K562 (cell line): ENCODE data around the gene IGSF21. TPM values are rescaled to one million over a fixed set of nuclear protein-coding genes. Genes with fewer than 3 reads are reported as not detected.

Source experiments
- C11orf30 ChIP-seq: fragments of 450-650 bp; IDR thresholded peaks from 2 replicates; pipeline ENCODE4 v1.6.1; 2016; ENCODE audit warnings: low read depth, mild to moderate bottlenecking
- CBX1 ChIP-seq: sonication (generic); IDR thresholded peaks from 2 replicates; pipeline ENCODE4 v1.6.1; 2016; ENCODE audit warnings: antibody characterized with exemption, low read depth, mild to moderate bottlenecking
- GABPB2 ChIP-seq: fragments of 250-450 bp; sonication (Bioruptor Pico); conservative IDR thresholded peaks from 2 replicates; pipeline ENCODE4 v1.5.1; 2021; ENCODE audit warnings: mild to moderate bottlenecking
- HNRNPL ChIP-seq: fragments of 200-400 bp; formaldehyde crosslinking; IDR thresholded peaks from 2 replicates; pipeline ENCODE4 v1.6.1; 2017; ENCODE audit warnings: low read depth, mild to moderate bottlenecking, low read length
- NFXL1 ChIP-seq: fragments of 450-650 bp; formaldehyde crosslinking; IDR thresholded peaks from 2 replicates; pipeline ENCODE4 v1.4.0; 2021; ENCODE audit warnings: mild to moderate bottlenecking
- NR2C2 ChIP-seq, 2 experiments: fragments of 200-800 bp in 1 of 2; sonication (Bioruptor generic) in 1 of 2; sonication (generic) in 1 of 2; formaldehyde crosslinking in 1 of 2; IDR thresholded peaks; 2 replicates each; pipeline versions ENCODE4 v1.6.1 to v1.8.0; 2016 to 2022; ENCODE audit warnings: mild to moderate bottlenecking in 1 of 2, missing compliant biosample characterization in 1 of 2, missing genetic modification characterization in 1 of 2, missing genetic modification reagents in 1 of 2
- SMAD2 ChIP-seq: fragments of 150-350 bp; IDR thresholded peaks from 2 replicates; pipeline ENCODE4 v1.6.1; 2014; ENCODE audit warnings: low read depth, mild to moderate bottlenecking, low read length
- SMC3 ChIP-seq: conservative IDR thresholded peaks from 2 replicates; pipeline ENCODE4 v1.6.1; 2011; ENCODE audit warnings: low read depth, low read length, improper control_type of control experiment; ENCODE audit not compliant: insufficient read depth
- XRCC4 ChIP-seq: IDR thresholded peaks from one replicate; pipeline ENCODE4 v1.6.1; 2011; ENCODE audit not compliant: insufficient read depth, insufficient read length; ENCODE audit errors: extremely low read depth
- polyA plus RNA-seq, 8 experiments: library from polyadenylated mRNA; depleted of rRNA in 4 of 8; stranded (reverse) in 5 of 8; unstranded in 3 of 8; fragments of >200 nt; fragmentation: Nextera tagmentation in 2 of 8; fragmentation: Illumina TruSeq in 1 of 8; extraction: Ambion mirVana in 2 of 8; extraction: Trizol in 1 of 8; gene quantifications; 2 replicates each; pipeline versions ENCODE4 v1.2.1 to v1.2.3, GENCODE V29; 2011 to 2014; ENCODE audit warnings: inconsistent platforms in 1 of 8, missing spikeins in 1 of 8
- total RNA-seq, 7 experiments: library from RNA; depleted of rRNA in 6 of 7; stranded (reverse); fragments of >200 nt in 6 of 7; fragmentation: Illumina TruSeq in 2 of 7; extraction: Trizol in 2 of 7; gene quantifications; 2 replicates each; pipeline versions ENCODE4 v1.2.1 to v1.2.3, GENCODE V29; 2011 to 2021; ENCODE audit warnings: low replicate concordance in 1 of 7
- TF ChIP-seq, protein P1 (sequence below), 3 experiments: fragments of 200-800 bp in 1 of 3; fragments of 250-450 bp in 1 of 3; fragments of 450-650 bp in 1 of 3; sonication (Bioruptor Pico) in 1 of 3; sonication (Bioruptor generic) in 1 of 3; formaldehyde crosslinking in 1 of 3; IDR thresholded peaks; 2 replicates each; pipeline versions ENCODE4 v1.6.1 to v1.8.0; 2016 to 2022; ENCODE audit warnings: mild to moderate bottlenecking in 2 of 3, missing genetic modification characterization in 2 of 3, missing compliant biosample characterization in 1 of 3, moderate library complexity in 1 of 3
- TF ChIP-seq, protein P2 (sequence below): fragments of 250-450 bp; sonication (Bioruptor Pico); IDR thresholded peaks from 2 replicates; pipeline ENCODE4 v1.8.0; 2022; ENCODE audit warnings: moderate library complexity, mild to moderate bottlenecking, inconsistent platforms
- TF ChIP-seq, protein P3 (sequence below): fragments of 200-800 bp; sonication (Bioruptor generic); IDR thresholded peaks from 2 replicates; pipeline ENCODE4 v1.6.1; 2017; ENCODE audit warnings: missing genetic modification characterization, missing compliant biosample characterization

Gene IGSF21
- total and polyA plus RNA-seq, 9 of the 15 experiments (the other 6 are each of a cell fraction or from before 2014, with no cell fraction given), result not detected

DNA sequence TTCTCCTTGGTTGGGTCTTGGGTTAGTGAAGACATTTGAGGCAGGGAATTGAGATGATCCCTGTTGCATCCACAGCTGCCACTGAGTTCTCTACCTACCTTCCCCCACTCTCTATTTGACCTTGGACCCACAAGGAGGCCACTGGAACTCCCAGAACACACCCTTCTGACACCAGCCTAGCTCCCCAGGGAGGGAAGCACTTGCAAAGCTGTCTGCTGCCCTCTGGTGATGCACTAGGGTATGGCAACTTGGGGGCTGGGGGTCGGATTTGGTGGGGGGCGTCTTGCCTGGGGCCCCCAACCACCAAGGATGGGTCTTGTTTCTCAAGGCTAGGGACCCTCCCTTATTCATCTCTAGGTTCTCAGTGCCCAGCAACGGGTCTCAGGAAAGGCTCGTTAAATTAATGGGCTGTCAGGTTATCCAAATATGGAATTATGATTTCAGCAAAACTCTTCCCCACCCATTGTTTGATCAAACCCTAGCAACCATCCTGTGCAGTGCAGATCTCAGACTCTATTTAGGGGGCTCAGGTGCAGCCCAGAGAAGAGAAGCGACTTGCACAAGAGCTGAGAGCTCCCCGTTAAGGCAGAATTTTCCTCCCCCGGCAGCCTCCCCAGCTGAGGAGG is 195.3 kb downstream of the IGSF21 start (continued):
- TF ChIP-seq, protein P1, sequence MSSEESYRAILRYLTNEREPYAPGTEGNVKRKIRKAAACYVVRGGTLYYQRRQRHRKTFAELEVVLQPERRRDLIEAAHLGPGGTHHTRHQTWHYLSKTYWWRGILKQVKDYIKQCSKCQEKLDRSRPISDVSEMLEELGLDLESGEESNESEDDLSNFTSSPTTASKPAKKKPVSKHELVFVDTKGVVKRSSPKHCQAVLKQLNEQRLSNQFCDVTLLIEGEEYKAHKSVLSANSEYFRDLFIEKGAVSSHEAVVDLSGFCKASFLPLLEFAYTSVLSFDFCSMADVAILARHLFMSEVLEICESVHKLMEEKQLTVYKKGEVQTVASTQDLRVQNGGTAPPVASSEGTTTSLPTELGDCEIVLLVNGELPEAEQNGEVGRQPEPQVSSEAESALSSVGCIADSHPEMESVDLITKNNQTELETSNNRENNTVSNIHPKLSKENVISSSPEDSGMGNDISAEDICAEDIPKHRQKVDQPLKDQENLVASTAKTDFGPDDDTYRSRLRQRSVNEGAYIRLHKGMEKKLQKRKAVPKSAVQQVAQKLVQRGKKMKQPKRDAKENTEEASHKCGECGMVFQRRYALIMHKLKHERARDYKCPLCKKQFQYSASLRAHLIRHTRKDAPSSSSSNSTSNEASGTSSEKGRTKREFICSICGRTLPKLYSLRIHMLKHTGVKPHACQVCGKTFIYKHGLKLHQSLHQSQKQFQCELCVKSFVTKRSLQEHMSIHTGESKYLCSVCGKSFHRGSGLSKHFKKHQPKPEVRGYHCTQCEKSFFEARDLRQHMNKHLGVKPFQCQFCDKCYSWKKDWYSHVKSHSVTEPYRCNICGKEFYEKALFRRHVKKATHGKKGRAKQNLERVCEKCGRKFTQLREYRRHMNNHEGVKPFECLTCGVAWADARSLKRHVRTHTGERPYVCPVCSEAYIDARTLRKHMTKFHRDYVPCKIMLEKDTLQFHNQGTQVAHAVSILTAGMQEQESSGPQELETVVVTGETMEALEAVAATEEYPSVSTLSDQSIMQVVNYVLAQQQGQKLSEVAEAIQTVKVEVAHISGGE (CRISPR knock-in tag; IDR thresholded peaks at IDR 0.05), result no peak
- no peak for TF ChIP-seq SMAD2
- TF ChIP-seq XRCC4, result no peak
- TF ChIP-seq NFXL1 (CRISPR knock-in tag), result no peak
- peak; percentile 39; the same call in 1 of the 2 replicates for TF ChIP-seq SMC3
- TF ChIP-seq CBX1, result no peak
- TF ChIP-seq, protein P2, sequence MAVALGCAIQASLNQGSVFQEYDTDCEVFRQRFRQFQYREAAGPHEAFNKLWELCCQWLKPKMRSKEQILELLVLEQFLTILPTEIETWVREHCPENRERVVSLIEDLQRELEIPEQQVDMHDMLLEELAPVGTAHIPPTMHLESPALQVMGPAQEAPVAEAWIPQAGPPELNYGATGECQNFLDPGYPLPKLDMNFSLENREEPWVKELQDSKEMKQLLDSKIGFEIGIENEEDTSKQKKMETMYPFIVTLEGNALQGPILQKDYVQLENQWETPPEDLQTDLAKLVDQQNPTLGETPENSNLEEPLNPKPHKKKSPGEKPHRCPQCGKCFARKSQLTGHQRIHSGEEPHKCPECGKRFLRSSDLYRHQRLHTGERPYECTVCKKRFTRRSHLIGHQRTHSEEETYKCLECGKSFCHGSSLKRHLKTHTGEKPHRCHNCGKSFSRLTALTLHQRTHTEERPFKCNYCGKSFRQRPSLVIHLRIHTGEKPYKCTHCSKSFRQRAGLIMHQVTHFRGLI (CRISPR knock-in tag), result no peak
- no peak for TF ChIP-seq HNRNPL
- TF ChIP-seq, protein P3, sequence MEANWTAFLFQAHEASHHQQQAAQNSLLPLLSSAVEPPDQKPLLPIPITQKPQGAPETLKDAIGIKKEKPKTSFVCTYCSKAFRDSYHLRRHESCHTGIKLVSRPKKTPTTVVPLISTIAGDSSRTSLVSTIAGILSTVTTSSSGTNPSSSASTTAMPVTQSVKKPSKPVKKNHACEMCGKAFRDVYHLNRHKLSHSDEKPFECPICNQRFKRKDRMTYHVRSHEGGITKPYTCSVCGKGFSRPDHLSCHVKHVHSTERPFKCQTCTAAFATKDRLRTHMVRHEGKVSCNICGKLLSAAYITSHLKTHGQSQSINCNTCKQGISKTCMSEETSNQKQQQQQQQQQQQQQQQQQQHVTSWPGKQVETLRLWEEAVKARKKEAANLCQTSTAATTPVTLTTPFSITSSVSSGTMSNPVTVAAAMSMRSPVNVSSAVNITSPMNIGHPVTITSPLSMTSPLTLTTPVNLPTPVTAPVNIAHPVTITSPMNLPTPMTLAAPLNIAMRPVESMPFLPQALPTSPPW (CRISPR knock-in tag), result no peak
- no peak for TF ChIP-seq C11orf30
- no peak for TF ChIP-seq GABPB2 (CRISPR knock-in tag)
- TF ChIP-seq NR2C2 (CRISPR knock-in tag; IDR thresholded peaks at IDR 0.05), result no peak
- no peak for TF ChIP-seq NR2C2 (tag; IDR thresholded peaks at IDR 0.05)
